SJSA1 (cell line): Measurements from ENCODE around the gene ARL17B. TPM values are rescaled to one million over a fixed set of nuclear protein-coding genes. Genes with fewer than 3 reads are reported as not detected.
A peak's percentile ranks its signal among the peaks of the same experiment; 100 is the strongest.
"Not testable (repeated sequence)": the region's sequence is repeated elsewhere in the genome, so short reads cannot be mapped to it uniquely, and the experiment has no call there.

ENCODE experiments used
- DNase-seq, 2 experiments: peaks; one replicate each; pipeline ENCODE4 v3.0.0-alpha.2; 2015 to 2020; ENCODE audit warnings: low spot score in 2 of 2, low read depth in 1 of 2
- H3K27ac ChIP-seq: fragments of 250-450 bp; sonication (Bioruptor Pico); 2 replicates; pipeline ENCODE4 v1.5.1; 2020; ENCODE audit warnings: mild to moderate bottlenecking, moderate library complexity
- H3K27me3 ChIP-seq: fragments of 250-450 bp; sonication (Bioruptor Pico); replicated peaks from 2 replicates; pipeline ENCODE4 v1.5.1; 2020; ENCODE audit warnings: mild to moderate bottlenecking, moderate library complexity
- H3K36me3 ChIP-seq: fragments of 250-450 bp; sonication (Bioruptor Pico); 2 replicates; pipeline ENCODE4 v1.5.1; 2020; ENCODE audit warnings: mild to moderate bottlenecking
- H3K4me1 ChIP-seq: fragments of 250-450 bp; sonication (Bioruptor Pico); replicated peaks from 2 replicates; pipeline ENCODE4 v1.6.1; 2021; ENCODE audit warnings: mild to moderate bottlenecking
- H3K4me3 ChIP-seq: fragments of 250-450 bp; sonication (Bioruptor Pico); 2 replicates; pipeline ENCODE4 v1.5.1; 2020; ENCODE audit warnings: mild to moderate bottlenecking
- H3K9me3 ChIP-seq: fragments of 250-450 bp; sonication (Bioruptor Pico); replicated peaks from 2 replicates; pipeline ENCODE4 v1.5.1; 2020; ENCODE audit warnings: mild to moderate bottlenecking
- total RNA-seq: library from RNA; depleted of rRNA; stranded (reverse); fragments of >200 nt; shearing (Covaris generic); gene quantifications from 2 replicates; pipeline ENCODE4 v1.2.3, GENCODE V29; 2014; rRNA removed

ARL17B gene
- total RNA-seq, 1 experiment from 2014 or later: 13.8 TPM

DNA sequence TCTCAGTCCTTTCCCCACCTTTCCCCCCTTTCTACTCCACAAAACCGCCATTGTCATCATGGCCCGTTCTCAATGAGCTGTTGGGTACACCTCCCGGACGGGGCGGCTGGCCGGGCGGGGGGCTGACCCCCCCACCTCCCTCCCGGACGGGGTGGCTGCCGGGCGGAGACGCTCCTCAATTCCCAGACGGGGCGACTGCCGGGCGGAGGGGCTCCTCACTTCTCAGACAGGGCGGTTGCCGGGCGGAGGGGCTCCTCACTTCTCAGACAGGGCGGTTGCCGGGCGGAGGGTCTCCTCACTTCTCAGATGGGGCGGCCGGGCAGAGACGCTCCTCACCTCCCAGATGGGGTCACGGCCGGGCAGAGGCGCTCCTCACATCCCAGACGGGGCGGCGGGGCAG lies 108.8 kb downstream of the ARL17B start:
- DNase-seq: not testable (repeated sequence)

DNA sequence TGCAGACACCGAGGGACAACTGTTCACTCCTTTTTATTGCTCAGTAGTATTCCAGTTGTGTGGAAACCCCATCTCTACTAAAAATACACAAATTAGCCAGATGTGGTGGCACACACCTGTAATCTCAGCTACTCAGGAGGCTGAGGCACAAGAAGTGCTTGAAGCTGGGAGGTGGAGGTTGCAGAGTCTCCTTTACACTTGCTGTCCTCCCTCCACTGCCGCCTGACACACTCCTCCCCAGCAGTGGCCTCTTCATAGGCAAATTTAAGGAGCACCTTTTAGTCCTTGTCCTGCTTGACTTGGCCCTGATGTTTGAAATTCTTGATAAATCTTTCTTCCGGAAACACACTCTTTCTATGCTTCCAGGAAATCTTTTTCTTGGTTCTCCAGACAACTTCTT lies 112.4 kb downstream of the ARL17B start:
- not testable (repeated sequence) for H3K36me3 ChIP-seq, DNase-seq, H3K27me3 ChIP-seq, H3K9me3 ChIP-seq, H3K27ac ChIP-seq, H3K4me1 ChIP-seq, H3K4me3 ChIP-seq

More for the DNA sequence above, 108.8 kb downstream of the ARL17B start:
- H3K27me3 ChIP-seq, H3K36me3 ChIP-seq, H3K9me3 ChIP-seq, H3K4me3 ChIP-seq, H3K4me1 ChIP-seq, H3K27ac ChIP-seq: not testable (repeated sequence)

DNA sequence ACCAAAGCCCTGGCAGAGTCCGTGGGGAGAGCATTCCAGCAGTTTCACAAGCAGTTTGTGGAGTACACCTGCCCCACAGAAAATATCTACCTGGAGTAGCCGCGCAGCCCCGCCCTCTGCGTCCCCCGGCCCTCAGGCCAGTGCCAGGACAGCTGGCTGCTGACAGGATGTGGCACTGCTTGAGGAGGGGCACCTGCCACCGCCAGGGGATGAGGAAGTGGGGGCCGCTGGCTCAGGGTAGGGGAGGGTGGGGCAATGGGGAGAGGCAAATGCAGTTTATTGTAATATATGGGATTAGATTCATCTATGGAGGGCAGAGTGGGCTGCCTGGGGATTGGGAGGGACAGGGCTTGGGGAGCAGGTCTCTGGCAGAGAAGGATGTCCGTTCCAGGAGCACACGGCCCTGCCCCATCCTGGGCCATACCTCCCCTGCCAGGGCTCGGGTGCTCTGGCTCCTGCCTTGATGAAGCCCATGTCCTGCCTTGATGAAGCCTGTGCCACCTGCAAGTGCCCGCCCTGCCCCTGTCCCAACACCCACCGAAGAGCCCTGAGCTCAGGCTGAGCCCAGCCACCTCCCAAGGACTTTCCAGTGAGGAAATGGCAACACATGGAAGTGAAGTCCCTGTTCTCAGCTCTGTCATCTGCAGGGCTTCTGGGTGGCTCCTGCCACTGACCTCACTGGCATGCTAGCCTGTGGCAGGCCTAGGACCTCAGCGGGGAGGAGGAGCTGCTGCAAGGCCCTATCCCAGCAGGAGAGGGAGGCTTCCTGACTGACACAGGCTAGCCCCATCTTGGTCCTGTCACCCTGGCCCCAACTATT lies 116.4 kb downstream of the ARL17B start:
- H3K36me3 ChIP-seq: not testable (repeated sequence)

DNA sequence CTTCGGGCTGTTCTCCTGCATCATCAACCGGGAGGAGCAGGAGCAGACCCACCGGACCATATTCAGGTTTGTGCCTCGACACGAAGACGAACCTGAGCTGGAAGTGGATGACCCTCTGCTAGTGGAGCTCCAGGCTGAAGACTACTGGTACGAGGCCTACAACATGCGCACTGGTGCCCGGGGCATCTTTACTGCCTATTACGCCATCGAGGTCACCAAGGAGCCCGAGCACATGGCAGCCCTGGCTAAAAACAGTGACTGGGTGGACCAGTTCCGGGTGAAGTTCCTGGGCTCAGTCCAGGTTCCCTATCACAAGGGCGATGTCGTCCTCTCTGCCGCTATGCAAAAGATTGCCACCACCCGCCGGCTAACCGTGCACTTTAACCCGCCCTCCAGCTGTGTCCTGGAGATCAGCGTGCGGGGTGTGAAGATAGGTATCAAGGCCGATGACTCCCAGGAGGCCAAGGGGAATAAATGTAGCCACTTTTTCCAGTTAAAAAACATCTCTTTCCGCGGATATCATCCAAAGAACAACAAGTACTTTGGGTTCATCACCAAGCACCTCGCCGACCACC lies 117.1 kb downstream of the ARL17B start:
- not testable (repeated sequence) for H3K27me3 ChIP-seq, DNase-seq, H3K4me3 ChIP-seq, H3K4me1 ChIP-seq, H3K9me3 ChIP-seq, H3K27ac ChIP-seq, H3K36me3 ChIP-seq

More for the DNA sequence above, 116.4 kb downstream of the ARL17B start:
- H3K9me3 ChIP-seq, H3K4me3 ChIP-seq, H3K27me3 ChIP-seq, H3K4me1 ChIP-seq, DNase-seq, H3K27ac ChIP-seq: not testable (repeated sequence)

DNA sequence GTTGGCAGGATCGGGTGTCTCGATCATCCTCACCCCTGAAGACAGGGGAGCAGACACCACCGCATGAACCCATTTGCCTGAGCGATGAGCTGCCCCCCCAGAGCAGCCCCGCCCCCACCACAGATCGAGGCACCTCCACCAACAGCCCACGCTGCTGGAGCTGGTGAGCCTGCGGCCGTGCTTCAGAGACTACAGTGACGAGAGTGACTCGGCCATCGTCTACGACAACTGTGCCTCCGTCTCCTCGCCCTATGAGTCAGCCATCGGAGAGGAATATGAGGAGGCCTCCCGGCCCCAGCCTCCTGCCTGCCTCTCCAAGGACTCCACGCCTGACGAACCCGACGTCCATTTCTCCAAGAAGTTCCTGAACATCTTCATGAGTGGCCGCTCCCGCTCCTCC lies 117.6 kb downstream of the ARL17B start:
- not testable (repeated sequence) for DNase-seq, H3K36me3 ChIP-seq

DNA sequence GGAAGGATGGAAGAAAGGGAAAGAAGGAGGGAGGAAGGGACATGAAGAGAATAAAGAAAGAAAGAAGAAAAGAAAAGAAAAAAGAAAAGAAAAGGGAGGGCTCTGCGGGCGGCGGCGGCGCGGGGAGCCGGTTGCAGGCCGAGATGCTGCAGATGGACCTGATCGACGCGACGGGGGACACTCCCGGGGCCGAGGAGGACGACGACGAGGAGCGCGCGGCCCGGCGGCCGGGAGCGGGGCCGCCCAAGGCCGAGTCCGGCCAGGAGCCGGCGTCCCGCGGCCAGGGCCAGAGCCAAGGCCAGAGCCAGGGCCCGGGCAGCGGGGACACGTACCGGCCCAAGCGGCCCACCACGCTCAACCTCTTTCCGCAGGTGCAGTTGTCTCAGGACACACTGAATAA lies 118.1 kb downstream of the ARL17B start:
- H3K27me3 ChIP-seq, H3K36me3 ChIP-seq, DNase-seq, H3K4me3 ChIP-seq, H3K27ac ChIP-seq, H3K9me3 ChIP-seq, H3K4me1 ChIP-seq: not testable (repeated sequence)

More for the DNA sequence above, 117.6 kb downstream of the ARL17B start:
- not testable (repeated sequence) for H3K27ac ChIP-seq, H3K4me1 ChIP-seq, H3K27me3 ChIP-seq, H3K4me3 ChIP-seq, H3K9me3 ChIP-seq

DNA sequence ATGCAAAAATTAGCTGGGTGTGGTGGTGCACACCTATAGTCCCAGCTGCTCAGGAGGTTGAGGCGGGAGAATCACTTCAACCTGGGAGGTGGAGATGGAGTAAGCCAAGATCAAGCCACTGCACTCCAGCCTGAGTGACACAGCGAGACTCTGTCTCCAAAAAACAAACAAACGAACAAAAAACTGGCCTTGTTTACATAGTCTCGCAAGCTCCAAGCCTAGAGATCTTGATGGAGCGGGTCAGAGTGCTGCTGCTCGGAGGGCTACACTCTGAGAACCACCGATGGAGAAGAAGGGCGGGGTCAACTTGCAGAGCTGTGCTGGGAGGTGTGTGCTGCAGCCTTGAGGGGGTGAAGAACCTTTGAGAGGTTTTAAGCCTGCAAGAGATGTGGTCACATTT lies 130.2 kb downstream of the ARL17B start:
- H3K27ac ChIP-seq, H3K9me3 ChIP-seq, H3K4me1 ChIP-seq, DNase-seq, H3K27me3 ChIP-seq, H3K4me3 ChIP-seq, H3K36me3 ChIP-seq: not testable (repeated sequence)

DNA sequence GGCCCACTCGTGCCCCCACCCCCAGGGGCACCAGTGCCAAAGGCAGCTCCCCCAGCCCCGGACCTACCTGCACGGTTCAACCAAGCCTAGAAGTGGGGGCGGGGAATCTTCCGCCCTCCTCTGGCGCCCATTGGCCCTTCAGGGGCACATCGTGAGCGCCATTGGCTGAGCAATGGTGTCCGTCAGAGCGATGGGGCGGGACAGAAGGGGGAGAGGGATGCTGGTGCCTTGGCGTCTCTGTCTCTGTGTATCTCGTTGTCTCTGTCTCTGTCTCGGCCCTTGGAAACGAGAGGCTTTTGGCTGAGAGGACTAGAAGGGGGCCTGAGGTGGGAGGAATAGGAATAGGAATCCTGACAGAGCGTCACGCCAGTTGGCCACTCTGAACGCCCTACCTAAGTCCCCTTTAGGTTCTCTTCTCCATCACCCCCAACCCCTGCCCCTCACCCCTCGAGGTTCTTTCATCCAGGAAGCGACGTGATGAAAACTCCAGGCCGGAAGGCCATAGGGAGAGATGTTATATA lies 136.2 kb downstream of the ARL17B start:
- not testable (repeated sequence) for H3K4me1 ChIP-seq, H3K9me3 ChIP-seq, H3K36me3 ChIP-seq, H3K27ac ChIP-seq, H3K27me3 ChIP-seq
- DNase-seq: peak; percentile 90 to 93
- H3K4me3 ChIP-seq: peak overlapping the region; percentile 47

DNA sequence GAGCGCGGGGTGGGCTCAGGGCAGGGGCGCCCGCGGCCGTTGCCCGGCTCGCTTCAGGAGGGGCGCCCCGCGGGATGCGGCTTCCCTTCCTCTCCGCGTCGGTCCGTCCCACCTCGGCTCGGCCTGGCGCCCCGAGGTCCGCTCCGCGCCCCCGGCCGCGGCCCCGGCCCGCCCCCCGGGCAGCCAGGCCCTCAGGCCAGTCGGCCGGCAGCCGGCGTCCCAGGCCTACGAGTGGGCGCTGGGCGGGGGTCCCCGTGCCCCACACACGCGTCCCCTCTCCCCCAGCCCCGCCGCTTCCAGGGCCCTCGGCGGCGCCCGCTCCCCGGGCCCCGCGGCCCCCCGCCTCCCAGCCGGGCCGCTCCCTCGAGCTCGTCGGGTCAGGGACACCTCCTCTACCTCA lies 136.7 kb downstream of the ARL17B start:
- not testable (repeated sequence) for H3K36me3 ChIP-seq, H3K9me3 ChIP-seq, DNase-seq, H3K4me1 ChIP-seq, H3K27ac ChIP-seq, H3K27me3 ChIP-seq
- H3K4me3 ChIP-seq: peak overlapping the region; percentile 47

Other genes with a start within 250 kb of the ARL17B start
- 19.7 and 37.9 TPM in 2 replicates for gene KANSL1, start 168.3 kb downstream of the ARL17B start, total RNA-seq
- 0.53 and 1.3 TPM in 2 replicates for gene LRRC37A, start 66.6 kb downstream of the ARL17B start, total RNA-seq
- 2.0 and 3.7 TPM in 2 replicates for gene LRRC37A2, start 150.7 kb upstream of the ARL17B start, total RNA-seq
- gene ARL17A, start 217.9 kb upstream of the ARL17B start, total RNA-seq: 5.0 and 15.0 TPM in 2 replicates
- 52.8 and 71.2 TPM in 2 replicates for gene NSF, start 228.9 kb upstream of the ARL17B start, total RNA-seq